Mesendoderm (in vitro differentiated cells): Measurements from ENCODE around the gene SNX18.

Source experiments
- DNase-seq: peaks from one replicate; pipeline ENCODE4 v3.0.0; 2013
- H2AK5ac ChIP-seq: 2 replicates; pipeline ENCODE4 v1.6.1; 2013; ENCODE audit warnings: low read length, inconsistent platforms
- H2BK120ac ChIP-seq: 2 replicates; pipeline ENCODE4 v1.6.1; 2013; ENCODE audit warnings: low read depth, mild to moderate bottlenecking, low read length, moderate library complexity, mixed read lengths
- H2BK15ac ChIP-seq: replicated peaks from 2 replicates; pipeline ENCODE4 v1.6.1; 2013; ENCODE audit warnings: low read depth, mild to moderate bottlenecking, moderate library complexity
- H2BK5ac ChIP-seq: 2 replicates; pipeline ENCODE4 v1.6.1; 2013; ENCODE audit warnings: low read length, inconsistent platforms
- H3K18ac ChIP-seq: 2 replicates; pipeline ENCODE4 v1.6.1; 2013; ENCODE audit warnings: mild to moderate bottlenecking, low read length, mixed read lengths
- H3K23ac ChIP-seq: one replicate; pipeline ENCODE4 v1.6.1; 2013; ENCODE audit warnings: low read length
- H3K27ac ChIP-seq: 2 replicates; pipeline ENCODE4 v1.5.1; 2013; ENCODE audit warnings: low read depth, mild to moderate bottlenecking, inconsistent platforms, low read length, moderate library complexity
- H3K27me3 ChIP-seq: 2 replicates; pipeline ENCODE4 v1.6.1; 2013; ENCODE audit warnings: low read length, control low read depth, mild to moderate bottlenecking, inconsistent platforms; ENCODE audit not compliant: insufficient read depth, poor library complexity
- H3K36me3 ChIP-seq: 2 replicates; pipeline ENCODE4 v1.6.1; 2013; ENCODE audit warnings: low read length, inconsistent platforms; ENCODE audit not compliant: control insufficient read depth, insufficient read depth
- H3K4ac ChIP-seq: one replicate; pipeline ENCODE4 v1.6.1; 2013; ENCODE audit warnings: low read depth, mild to moderate bottlenecking, low read length, moderate library complexity
- H3K4me1 ChIP-seq: 2 replicates; pipeline ENCODE4 v1.6.1; 2013; ENCODE audit warnings: low read depth, low read length, inconsistent platforms; ENCODE audit not compliant: control insufficient read depth
- H3K4me2 ChIP-seq: 2 replicates; pipeline ENCODE4 v1.6.1; 2013; ENCODE audit warnings: low read length
- H3K4me3 ChIP-seq: 2 replicates; pipeline ENCODE4 v1.5.1; 2013; ENCODE audit warnings: mild to moderate bottlenecking, low read length
- H3K56ac ChIP-seq: one replicate; pipeline ENCODE4 v1.6.1; 2013; ENCODE audit warnings: low read length
- H3K79me1 ChIP-seq: 2 replicates; pipeline ENCODE4 v1.6.1; 2013; ENCODE audit warnings: low read length, inconsistent platforms
- H3K79me2 ChIP-seq: 2 replicates; pipeline ENCODE4 v1.6.1; 2013; ENCODE audit warnings: mild to moderate bottlenecking, low read length; ENCODE audit not compliant: control insufficient read depth, insufficient read depth
- H3K9ac ChIP-seq: 2 replicates; pipeline ENCODE4 v1.6.1; 2013; ENCODE audit warnings: low read length, inconsistent platforms
- H4K5ac ChIP-seq: one replicate; pipeline ENCODE4 v1.6.1; 2013; ENCODE audit warnings: low read length
- H4K8ac ChIP-seq: one replicate; pipeline ENCODE4 v1.6.1; 2013; ENCODE audit warnings: low read depth, mild to moderate bottlenecking, control low read depth, low read length, moderate library complexity
- WGBS: extraction: QIAGEN DNeasy Blood & Tissue Kit; methylation state at CpG from one replicate; pipeline ENCODE4 v1.1.7; 2013; ENCODE audit warnings: low lambda C conversion rate, missing lambda C conversion rate; ENCODE audit not compliant: insufficient coverage; ENCODE audit errors: extremely low coverage; 5-methylcytosine and 5-hydroxymethylcytosine counted together

Gene SNX18

GRCh38 chr5:54577528-54577927, 60.0 kb downstream of the SNX18 start:
- Histone ChIP-seq H3K27ac (no peak overlapping the region), H2BK120ac (no peak overlapping the region), H2AK5ac (no peak overlapping the region), H4K8ac (no peak overlapping the region), H3K36me3 (no peaks in the 10 kb centered on the region), H3K9ac (no peak overlapping the region), H3K4me2 (no peak overlapping the region), H3K23ac (peak overlapping the region; percentile 9), H3K4ac (no peak overlapping the region), H3K4me3 (no peak overlapping the region), H3K79me2 (no peaks in the 10 kb centered on the region), H3K79me1 (no peaks in the 10 kb centered on the region), H2BK5ac (no peak overlapping the region), H3K18ac (no peak overlapping the region), H3K56ac (no peak overlapping the region), H3K4me1 (no peaks in the 10 kb centered on the region), H4K5ac (no peak overlapping the region), H3K27me3 (no peaks in the 10 kb centered on the region), H2BK15ac (no peak overlapping the region)
- no peak for DNase-seq
- WGBS = no CpG with 5 or more reads among the region's 5 CpGs

- no peak overlapping the region for H3K4ac ChIP-seq
- no peaks in the 10 kb centered on the region for H3K27me3 ChIP-seq
- H3K27ac ChIP-seq = no peak overlapping the region
- H3K79me1 ChIP-seq = no peaks in the 10 kb centered on the region
- no peak overlapping the region for H3K56ac ChIP-seq
- H3K79me2 ChIP-seq = no peaks in the 10 kb centered on the region
- H3K4me1 ChIP-seq = no peaks in the 10 kb centered on the region
- no peak overlapping the region for H3K4me3 ChIP-seq
- no CpG with 5 or more reads among the region's 7 CpGs for WGBS
- H4K8ac ChIP-seq = no peak overlapping the region
- H2BK5ac ChIP-seq = no peak overlapping the region
- no peak overlapping the region for H2BK15ac ChIP-seq
- no peak overlapping the region for H2BK120ac ChIP-seq
- no peak overlapping the region for H3K18ac ChIP-seq
- H2AK5ac ChIP-seq = no peak overlapping the region
- no peak overlapping the region for H3K4me2 ChIP-seq
- DNase-seq = no peak
- peak overlapping the region; percentile 9 for H3K23ac ChIP-seq
- H4K5ac ChIP-seq = no peak overlapping the region
- H3K9ac ChIP-seq = no peak overlapping the region
- no peaks in the 10 kb centered on the region for H3K36me3 ChIP-seq
Measured at GRCh38 chr5:54577937-54578653, 60.5 kb downstream of the SNX18 start.

GRCh38 chr5:54579591-54580295, 62.2 kb downstream of the SNX18 start:
- no peak overlapping the region for H3K4me3 ChIP-seq
- H3K18ac ChIP-seq = no peak overlapping the region
- no peak overlapping the region for H3K23ac ChIP-seq
- no peak for DNase-seq
- no peaks in the 10 kb centered on the region for H3K36me3 ChIP-seq
- H3K4ac ChIP-seq = no peak overlapping the region
- no peak overlapping the region for H3K56ac ChIP-seq
- H2BK5ac ChIP-seq = no peak overlapping the region
- H2BK15ac ChIP-seq = no peak overlapping the region
- no peak overlapping the region for H3K27ac ChIP-seq
- no peaks in the 10 kb centered on the region for H3K79me2 ChIP-seq
- H3K4me1 ChIP-seq = no peaks in the 10 kb centered on the region
- H2BK120ac ChIP-seq = no peak overlapping the region
- no peak overlapping the region for H2AK5ac ChIP-seq
- H3K4me2 ChIP-seq = no peak overlapping the region
- no peak overlapping the region for H4K5ac ChIP-seq
- no CpG with 5 or more reads among the region's 1 CpG for WGBS
- no peaks in the 10 kb centered on the region for H3K27me3 ChIP-seq
- no peaks in the 10 kb centered on the region for H3K79me1 ChIP-seq
- H4K8ac ChIP-seq = no peak overlapping the region
- no peak overlapping the region for H3K9ac ChIP-seq

GRCh38 chr5:54580997-54581811, 63.6 kb downstream of the SNX18 start:
- DNase-seq = peak; percentile 45
- Histone ChIP-seq H3K79me1 (no peaks in the 10 kb centered on the region), H3K4ac (no peak overlapping the region), H3K18ac (no peak overlapping the region), H3K27me3 (no peaks in the 10 kb centered on the region), H3K4me1 (no peaks in the 10 kb centered on the region), H3K27ac (no peak overlapping the region), H2AK5ac (no peak overlapping the region), H4K5ac (no peak overlapping the region), H3K9ac (no peak overlapping the region), H2BK120ac (peak overlapping the region; percentile 73), H3K56ac (no peak overlapping the region), H3K79me2 (no peaks in the 10 kb centered on the region), H3K36me3 (no peaks in the 10 kb centered on the region), H2BK5ac (no peak overlapping the region), H3K4me2 (no peak overlapping the region), H2BK15ac (no peak overlapping the region), H4K8ac (no peak overlapping the region), H3K4me3 (no peak overlapping the region), H3K23ac (no peak overlapping the region)
- WGBS = no CpG with 5 or more reads among the region's 7 CpGs

GRCh38 chr5:54581831-54582548, 64.4 kb downstream of the SNX18 start:
- DNase-seq = no peak
- H3K4me1 ChIP-seq = no peaks in the 10 kb centered on the region
- H3K18ac ChIP-seq = peak overlapping the region; percentile 76
- no peak overlapping the region for H3K23ac ChIP-seq
- WGBS = no CpG with 5 or more reads among the region's 3 CpGs
- H2BK5ac ChIP-seq = no peak overlapping the region
- H3K4me3 ChIP-seq = no peak overlapping the region
- no peaks in the 10 kb centered on the region for H3K79me2 ChIP-seq
- H3K4me2 ChIP-seq = no peak overlapping the region
- H2BK15ac ChIP-seq = no peak overlapping the region
- no peak overlapping the region for H3K56ac ChIP-seq
- no peak overlapping the region for H4K8ac ChIP-seq
- H2AK5ac ChIP-seq = no peak overlapping the region
- no peaks in the 10 kb centered on the region for H3K27me3 ChIP-seq
- H2BK120ac ChIP-seq = no peak overlapping the region
- H3K27ac ChIP-seq = no peak overlapping the region
- H3K4ac ChIP-seq = no peak overlapping the region
- no peaks in the 10 kb centered on the region for H3K79me1 ChIP-seq
- no peak overlapping the region for H4K5ac ChIP-seq
- H3K36me3 ChIP-seq = no peaks in the 10 kb centered on the region
- H3K9ac ChIP-seq = no peak overlapping the region
